ENCODE results near the gene PRKD2. TPM values are rescaled to one million over a fixed set of nuclear protein-coding genes. Genes with fewer than 3 reads are reported as not detected.

The PRKD2 gene
- total and polyA plus RNA-seq, 2 of the 8 experiments (the other 6 are each of a cell fraction or from before 2014, with no cell fraction given): 24.4 to 63.8 TPM

GRCh38 chr19:46626446-46626845 lies 90.5 kb downstream of the PRKD2 start (continued):
- TF ChIP-seq CTCF (IDR thresholded peaks at IDR 0.05; ENCODE audit: control extremely low read depth in 1 of 3, insufficient read depth in 1 of 3, low read depth in 1 of 3, low read length in 3 of 3): no peak
- no peak for TF ChIP-seq BRCA1 (IDR thresholded peaks at IDR 0.05; ENCODE audit: low read depth, low read length)
- TF ChIP-seq TAF7 (optimal IDR thresholded peaks at IDR 0.05; ENCODE audit: borderline replicate concordance, low read depth, low read length): no peak
- TF ChIP-seq, protein P1, sequence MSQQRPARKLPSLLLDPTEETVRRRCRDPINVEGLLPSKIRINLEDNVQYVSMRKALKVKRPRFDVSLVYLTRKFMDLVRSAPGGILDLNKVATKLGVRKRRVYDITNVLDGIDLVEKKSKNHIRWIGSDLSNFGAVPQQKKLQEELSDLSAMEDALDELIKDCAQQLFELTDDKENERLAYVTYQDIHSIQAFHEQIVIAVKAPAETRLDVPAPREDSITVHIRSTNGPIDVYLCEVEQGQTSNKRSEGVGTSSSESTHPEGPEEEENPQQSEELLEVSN (IDR thresholded peaks at IDR 0.05): no peak
- TF ChIP-seq JUN (IDR thresholded peaks at IDR 0.05; ENCODE audit: low read depth, low read length): no peak
- TF ChIP-seq SAP30 (IDR thresholded peaks at IDR 0.05; ENCODE audit: insufficient read depth, insufficient replicate concordance, low read length): no peak

Measured in H1 (cell line).